Hepatic stellate cell (primary cell): ENCODE measurements around the gene PHLDA3.
"Not testable (repeated sequence)": the region's sequence is repeated elsewhere in the genome, so short reads cannot be mapped to it uniquely, and the experiment has no call there.

Experiments
- DNase-seq: peaks from one replicate; pipeline ENCODE4 v3.0.0; 2011; ENCODE audit warnings: low spot score

The PHLDA3 gene

DNA sequence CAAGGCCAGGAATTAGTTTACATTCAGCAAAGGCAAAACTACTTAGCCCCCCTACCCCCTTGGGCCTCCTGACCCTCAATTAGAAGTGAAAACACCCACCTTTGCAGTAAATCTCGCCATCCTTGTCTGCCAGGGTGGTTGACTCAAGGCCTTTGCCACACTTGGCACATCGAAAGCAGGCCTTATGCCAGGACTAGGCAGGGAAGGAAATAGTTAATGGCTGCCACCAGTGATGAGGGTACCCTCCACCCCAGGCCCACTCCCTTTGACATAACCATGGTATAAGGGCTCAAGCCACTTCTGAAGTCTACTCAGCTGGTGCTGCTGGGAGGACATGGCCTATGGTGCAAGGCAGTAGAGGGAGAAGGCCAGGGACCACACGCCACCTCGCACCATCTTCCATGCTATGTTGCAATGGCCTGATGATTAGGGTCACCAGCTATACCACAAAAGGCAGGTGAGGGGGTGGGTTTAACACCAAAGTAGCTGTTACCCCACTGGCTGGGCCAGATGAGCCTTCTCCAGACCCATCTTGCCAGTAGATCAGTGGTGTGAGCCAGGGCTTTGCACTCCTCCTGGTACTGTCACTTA lies 16.3 kb upstream of the PHLDA3 start:
- no peak for DNase-seq

DNA sequence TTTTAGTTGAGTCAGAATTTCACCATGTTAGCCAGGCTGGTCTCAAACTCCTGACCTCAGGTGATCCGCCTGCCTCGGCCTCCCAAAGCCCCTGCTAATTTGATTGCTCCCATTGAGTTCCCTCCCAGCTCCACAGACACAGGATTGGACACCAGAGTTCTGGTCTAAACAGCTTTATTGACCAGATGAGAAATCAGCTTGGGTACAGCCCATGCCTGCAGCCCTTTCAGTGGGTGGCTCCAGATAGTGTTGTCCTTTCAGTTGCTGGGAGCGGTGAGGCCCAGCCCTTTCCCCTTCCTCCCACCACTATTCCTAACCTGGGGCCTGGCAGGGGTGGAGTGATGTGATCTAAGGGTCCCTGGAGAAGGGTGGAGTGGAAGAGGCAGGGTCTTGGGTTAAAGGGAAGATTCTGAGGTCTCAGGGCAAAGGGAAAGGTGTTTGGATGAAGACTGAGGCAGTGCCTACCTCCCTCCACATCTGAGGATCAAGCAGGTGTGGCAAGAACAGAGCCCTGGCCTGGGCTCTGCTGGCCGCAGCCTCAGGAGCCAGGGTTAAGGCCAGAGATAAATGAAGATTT lies 14.5 kb upstream of the PHLDA3 start:
- DNase-seq = no peak

GRCh38 chr1:201482755-201483154 lies 13.8 kb upstream of the PHLDA3 start:
- no peak for DNase-seq

- DNase-seq = peak; percentile 83
These were observed 12.9 kb upstream of the PHLDA3 start for GRCh38 chr1:201481761-201482493.

DNA sequence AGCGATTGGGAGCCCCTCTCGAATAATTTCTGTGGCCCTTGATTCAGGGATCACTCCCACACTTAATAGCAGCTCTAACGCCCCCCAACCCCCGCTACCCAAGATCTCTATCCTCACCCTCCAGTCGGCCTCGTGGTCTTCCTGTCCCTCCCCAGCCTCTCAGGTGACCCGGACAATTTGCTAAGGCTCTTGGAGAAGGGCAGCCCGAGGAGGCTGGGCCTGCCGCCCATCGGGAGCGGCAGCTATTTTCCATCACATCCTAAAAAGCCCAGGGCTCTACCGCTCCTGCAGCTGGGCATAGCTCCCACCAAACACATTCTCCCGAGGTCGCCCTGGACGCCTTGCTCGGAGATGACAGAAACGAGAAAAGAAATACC lies 12.0 kb upstream of the PHLDA3 start:
- DNase-seq = no peak

- DNase-seq = no peak
These were observed 11.4 kb upstream of the PHLDA3 start for GRCh38 chr1:201480231-201481003.

GRCh38 chr1:201479201-201479730 lies 10.3 kb upstream of the PHLDA3 start:
- no peak for DNase-seq

GRCh38 chr1:201478666-201479065 lies 9.7 kb upstream of the PHLDA3 start:
- not testable (repeated sequence) for DNase-seq

- DNase-seq = no peak
These were observed 7.8 kb upstream of the PHLDA3 start for GRCh38 chr1:201476670-201477344.

DNA sequence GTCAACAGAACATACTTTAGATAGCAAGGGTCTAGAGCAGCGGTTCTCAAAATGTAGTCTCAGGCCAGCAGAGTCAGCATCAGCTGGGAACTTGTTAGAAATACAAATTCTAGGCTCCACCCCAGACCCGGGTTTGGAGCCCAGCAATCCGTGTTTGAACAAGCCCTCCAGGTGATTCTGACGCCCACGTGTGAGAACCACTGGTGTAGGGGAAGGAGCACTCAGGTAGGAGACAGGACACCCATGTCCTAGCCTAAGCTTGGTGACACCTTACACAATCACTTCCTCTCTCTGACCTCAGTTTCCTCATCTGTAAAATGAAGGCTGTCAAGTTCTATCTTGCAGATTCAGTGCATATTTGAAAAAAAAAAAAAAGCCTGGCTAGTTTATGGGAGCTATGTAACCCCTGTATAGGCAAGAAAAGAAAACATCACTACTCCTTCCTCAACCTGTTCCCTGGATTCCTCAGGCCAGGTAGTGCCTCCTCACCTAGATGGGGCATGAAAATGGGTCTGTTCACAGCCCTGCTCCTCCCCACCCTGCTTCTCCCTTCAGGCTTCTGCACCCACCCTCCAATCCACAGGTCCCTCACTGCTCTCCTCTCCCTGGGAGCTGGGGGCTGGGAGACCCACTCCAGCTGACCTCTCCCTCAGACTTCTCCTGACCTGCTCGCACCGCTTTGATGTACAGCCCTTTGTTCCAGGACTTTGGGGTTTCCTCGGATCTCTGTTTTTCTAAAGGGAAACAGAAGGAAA lies 7.1 kb upstream of the PHLDA3 start:
- DNase-seq = no peak

DNA sequence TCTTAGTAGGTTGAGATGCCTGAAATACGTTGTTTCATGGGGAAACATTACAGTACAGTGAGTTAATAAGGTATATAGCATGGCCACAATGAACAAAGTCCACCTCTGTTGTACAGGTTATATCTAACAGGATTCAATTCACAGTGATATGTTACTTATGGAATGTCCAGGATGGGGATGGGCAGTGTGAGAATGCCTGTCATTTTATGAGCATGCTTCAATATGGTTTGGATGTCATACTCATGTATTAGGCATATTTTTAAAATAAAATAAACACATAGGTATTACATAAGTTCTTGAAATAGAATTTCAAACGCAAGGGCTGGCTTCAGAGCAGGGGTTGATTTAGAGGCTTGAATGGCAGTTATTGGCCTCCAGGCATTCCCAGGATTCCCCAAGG lies 6.1 kb upstream of the PHLDA3 start:
- DNase-seq = peak; percentile 63

DNA sequence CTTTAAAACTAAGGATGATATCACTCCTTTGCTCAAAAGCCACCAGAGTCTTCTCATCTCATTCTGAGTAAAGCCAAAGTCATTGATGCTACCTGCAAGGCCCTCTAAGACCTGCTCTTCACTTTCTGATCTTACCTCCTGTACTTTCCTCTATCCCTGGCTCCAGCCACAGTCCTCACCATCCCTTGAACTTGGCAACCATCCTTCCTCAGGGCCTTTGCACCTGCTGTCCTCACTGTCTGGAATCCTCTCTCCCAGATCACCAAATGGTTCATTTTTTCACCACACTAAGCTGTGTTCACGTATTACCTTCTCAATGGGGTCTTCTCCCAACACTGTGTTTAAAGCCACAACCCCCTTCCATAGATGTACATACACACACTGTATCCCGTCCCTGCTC lies 4.3 kb upstream of the PHLDA3 start:
- no peak for DNase-seq

- not testable (repeated sequence) for DNase-seq
These were observed 3.3 kb upstream of the PHLDA3 start for GRCh38 chr1:201472321-201472720.

- peak; percentile 87 for DNase-seq
These were observed 2.8 kb upstream of the PHLDA3 start for GRCh38 chr1:201471772-201472171.

GRCh38 chr1:201470581-201470980 lies 1.6 kb upstream of the PHLDA3 start:
- no peak for DNase-seq

GRCh38 chr1:201469645-201470074 lies 672 bp upstream of the PHLDA3 start:
- no peak for DNase-seq

DNA sequence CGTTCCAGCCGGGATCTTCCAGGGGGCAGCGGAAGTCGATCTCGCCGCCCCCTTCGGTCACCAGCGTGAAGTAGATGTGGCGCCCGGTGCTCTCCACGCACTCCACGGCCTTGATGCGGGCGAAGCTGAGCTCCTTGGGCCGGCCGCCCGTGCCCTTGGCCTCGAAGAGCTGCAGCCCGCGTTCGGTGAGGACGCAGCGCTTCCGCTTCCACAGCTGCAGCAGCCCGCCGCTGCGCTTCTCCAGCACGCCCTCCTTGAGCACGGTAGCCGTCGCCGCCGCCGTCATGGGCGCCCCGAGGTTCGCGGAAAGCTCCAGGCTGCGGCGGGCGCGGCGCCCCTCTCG lies 516 bp downstream of the PHLDA3 start:
- DNase-seq = no peak

GRCh38 chr1:201466492-201466891 lies 2.5 kb downstream of the PHLDA3 start:
- no peak for DNase-seq

DNA sequence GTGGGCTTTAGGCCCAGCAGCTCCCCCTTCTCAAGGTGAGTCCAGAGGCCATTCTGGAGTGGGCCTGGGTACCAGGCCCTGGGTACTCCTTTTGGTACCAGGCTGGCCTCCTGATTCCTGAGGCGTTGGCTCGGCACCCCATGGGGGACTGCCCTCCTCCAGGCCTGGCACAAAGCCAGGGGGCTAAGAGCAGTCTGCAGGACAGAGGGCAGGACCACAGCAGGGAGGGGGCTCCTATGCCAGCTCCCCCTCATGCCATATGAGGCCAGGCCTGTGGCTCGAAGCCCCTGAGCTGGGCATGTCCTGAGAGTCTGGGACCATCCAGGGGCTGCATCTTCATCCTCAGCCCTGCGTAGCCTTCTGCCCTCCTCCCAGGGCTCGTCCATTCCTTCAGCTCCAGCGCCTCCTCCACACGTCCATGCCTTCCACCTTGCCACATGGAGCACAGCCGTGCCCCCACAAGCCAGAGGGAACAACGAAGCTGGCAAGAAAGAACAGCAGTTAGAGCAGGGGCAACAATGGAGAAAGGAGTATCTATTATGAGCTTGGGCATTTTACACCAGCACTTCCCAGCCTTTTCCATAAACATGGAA lies 3.2 kb downstream of the PHLDA3 start:
- DNase-seq = no peak

DNA sequence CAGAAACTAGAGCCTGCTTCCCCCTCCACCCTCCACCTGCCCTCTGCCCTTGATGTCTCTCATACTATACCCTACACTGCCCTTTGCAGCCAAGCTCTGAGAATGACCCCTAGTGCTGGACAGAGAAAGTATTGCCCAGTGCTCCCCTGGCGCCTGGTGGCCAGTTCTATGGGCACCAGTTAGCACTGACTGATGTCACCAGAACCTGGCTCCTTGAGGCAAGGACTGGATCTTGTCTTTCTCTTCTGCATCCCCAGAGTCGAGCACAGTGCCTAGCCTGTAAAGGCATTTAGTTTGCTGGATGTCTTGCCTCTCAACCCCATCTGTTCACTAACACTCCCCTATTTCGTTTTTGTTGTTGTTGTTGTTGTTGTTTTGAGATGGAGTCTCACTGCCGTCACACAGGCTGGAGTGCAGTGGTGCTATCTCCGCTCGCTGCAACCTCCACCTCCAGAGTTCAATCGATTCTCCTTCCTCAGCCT lies 5.9 kb downstream of the PHLDA3 start:
- DNase-seq = no peak
